Activated effector memory CD4-positive, alpha-beta T cell treated with Interleukin-2 at 50 U/mL for 16 hours (primary cell): Measurements from ENCODE around the gene CIITA.
"Not testable (repeated sequence)": the region's sequence is repeated elsewhere in the genome, so short reads cannot be mapped to it uniquely, and the experiment has no call there.

ENCODE experiments used
- DNase-seq: peaks from one replicate; pipeline ENCODE4 v3.0.0-alpha.2; 2020

The CIITA gene

GRCh38 chr16:10922328-10923145 is 45.5 kb downstream of the CIITA start:
- DNase-seq, result no peak

- DNase-seq, result no peak
Observed at GRCh38 chr16:10923146-10923649, 46.2 kb downstream of the CIITA start.

GRCh38 chr16:10923650-10924214 is 46.7 kb downstream of the CIITA start:
- no peak for DNase-seq

GRCh38 chr16:10925285-10925684 is 48.3 kb downstream of the CIITA start:
- not testable (repeated sequence) for DNase-seq

GRCh38 chr16:10926094-10926493 is 49.1 kb downstream of the CIITA start:
- no peak for DNase-seq

DNA sequence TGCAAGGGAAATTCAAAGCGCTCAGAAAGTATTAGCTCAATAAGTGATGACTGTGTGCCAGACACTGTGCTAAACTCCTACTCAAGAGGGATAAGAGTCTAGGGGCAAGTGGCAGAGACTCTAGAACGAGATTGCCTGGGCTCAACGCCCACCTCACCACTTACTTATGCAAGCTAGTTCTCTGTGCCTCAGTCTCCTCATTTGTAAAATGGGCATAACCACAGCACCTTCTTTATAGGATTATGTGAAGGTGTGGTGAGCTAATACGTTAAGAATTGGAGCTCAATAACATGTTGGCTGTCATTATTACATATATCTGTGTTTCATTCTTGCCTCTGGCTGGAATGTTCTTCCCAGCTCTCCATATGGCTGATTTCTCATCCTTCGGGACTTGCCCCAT is 49.9 kb downstream of the CIITA start:
- no peak for DNase-seq

DNA sequence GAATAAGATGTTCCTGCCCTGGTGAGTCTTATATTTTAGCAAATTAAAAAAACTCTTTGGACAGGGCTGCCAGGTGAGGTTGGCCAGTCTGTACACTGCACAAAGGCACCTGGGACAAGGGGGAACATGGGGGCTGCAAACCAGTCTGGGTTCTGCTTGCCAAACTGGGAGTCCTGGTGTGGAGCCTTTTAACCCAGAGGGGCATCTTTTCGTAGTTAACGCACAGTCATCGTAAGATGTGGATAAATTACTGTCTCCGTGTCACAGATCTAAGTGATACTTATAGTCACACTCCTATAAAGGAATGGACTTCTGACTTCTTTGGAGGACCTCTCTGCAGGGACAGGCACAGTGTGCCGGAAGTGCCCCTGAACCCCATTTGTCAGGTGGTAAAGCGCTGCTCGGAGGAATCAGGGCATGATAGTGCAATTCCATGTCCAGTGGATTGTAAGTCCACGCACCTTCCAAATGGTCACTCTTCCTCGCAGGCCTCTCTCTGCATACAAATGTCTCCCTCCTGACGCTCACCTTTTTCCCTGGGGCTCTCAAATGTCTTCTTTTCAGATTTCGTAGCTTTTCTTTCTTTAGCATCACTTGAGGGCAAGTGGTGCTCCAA is 50.6 kb downstream of the CIITA start:
- no peak for DNase-seq

GRCh38 chr16:10929097-10929496 is 52.1 kb downstream of the CIITA start:
- not testable (repeated sequence) for DNase-seq

- no peak for DNase-seq
Observed at GRCh38 chr16:10929853-10930754, 53.1 kb downstream of the CIITA start.

DNA sequence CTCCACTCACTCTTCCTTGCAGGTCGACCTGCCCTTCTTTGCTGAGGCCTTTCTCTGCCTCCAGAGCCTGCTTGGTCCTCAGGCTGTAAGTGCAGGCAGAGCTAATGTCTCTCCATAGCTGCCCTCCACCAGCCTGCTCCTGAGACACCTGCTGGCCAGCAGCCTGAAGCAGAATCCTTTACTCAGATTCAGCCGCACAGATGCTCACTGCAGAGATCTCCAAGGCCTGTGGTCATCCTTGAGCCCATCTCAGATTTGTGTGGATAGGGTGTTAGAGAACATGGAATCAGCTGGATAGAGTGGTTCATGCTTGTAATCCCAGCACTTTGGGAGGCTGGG is 53.7 kb downstream of the CIITA start:
- no peak for DNase-seq

DNA sequence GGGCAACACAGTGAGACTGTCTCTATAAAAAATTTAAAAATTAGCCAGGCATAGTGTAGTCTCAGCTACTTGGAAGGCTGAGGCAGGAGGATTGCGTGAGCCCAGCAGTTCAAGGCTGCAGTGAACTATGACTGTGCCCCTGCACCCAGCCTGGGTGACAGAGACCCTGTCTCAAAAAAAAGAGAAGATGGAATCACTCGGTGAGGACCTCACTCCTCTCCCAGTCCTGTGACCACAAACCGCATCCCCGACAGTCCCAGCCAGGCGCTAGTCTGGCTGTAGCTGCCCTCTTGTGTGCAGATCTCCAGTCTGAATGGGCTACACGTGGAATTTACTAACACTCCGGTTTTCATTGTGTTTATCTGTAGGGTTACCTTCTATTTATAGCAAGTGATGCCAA is 54.1 kb downstream of the CIITA start:
- DNase-seq, result no peak

- no peak for DNase-seq
Observed at GRCh38 chr16:10931977-10932632, 55.1 kb downstream of the CIITA start.

DNA sequence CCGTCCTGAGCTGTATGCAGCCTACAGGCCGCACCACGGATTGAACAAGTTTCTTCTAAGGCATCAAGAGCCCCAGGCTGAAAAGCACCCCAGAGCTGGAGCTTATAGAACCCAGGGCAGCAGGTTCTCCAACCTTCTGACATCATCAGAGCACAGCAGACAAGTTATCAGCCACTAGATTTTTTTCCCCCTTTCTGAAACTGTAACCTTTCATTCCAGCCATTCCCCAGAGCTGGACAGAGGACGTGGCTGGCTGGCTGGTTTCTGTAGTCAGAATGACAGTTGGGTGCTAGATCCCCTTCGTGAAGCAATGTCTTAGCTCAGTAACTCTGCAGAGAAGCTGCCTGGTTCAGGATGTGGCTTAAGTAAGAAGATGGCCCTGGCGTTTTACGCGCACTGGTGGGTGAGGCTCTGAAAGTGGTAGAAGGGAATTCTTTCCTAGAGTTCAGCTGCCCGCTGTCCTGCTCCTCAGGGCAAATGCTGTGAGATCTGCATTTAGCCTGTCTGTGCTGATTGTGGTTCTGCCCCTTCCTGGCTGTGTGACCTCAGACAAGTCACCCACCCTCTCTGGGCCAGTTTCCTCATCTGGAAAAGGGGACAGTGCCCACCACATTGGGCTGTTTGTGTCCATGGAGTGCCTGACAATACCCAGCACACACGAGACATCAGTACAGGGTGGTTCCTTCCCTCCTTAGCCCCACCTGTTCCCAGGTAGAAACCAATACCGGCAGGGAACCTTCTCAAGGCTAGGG is 56.1 kb downstream of the CIITA start:
- DNase-seq, result no peak

DNA sequence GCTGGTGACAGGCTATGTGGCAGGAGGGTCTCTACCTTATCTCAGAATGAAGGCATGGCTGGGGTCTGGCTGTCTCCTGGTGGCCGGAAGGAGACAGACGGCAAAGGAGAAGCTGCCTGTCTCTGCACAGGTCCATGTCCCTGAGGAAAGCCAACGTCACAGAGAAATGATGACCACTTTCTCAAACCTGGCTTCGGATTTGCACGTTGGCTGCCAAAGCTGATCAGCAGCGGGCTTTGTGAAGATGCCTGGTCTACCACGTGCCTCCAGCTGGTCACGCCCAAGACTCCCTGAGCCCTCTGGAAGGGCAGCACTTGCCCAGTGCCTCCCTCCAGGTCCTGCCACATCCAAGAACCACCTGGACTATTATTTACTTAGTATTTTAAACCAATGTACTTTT is 56.9 kb downstream of the CIITA start:
- no peak for DNase-seq

GRCh38 chr16:10934325-10935107 is 57.5 kb downstream of the CIITA start:
- DNase-seq, result no peak

DNA sequence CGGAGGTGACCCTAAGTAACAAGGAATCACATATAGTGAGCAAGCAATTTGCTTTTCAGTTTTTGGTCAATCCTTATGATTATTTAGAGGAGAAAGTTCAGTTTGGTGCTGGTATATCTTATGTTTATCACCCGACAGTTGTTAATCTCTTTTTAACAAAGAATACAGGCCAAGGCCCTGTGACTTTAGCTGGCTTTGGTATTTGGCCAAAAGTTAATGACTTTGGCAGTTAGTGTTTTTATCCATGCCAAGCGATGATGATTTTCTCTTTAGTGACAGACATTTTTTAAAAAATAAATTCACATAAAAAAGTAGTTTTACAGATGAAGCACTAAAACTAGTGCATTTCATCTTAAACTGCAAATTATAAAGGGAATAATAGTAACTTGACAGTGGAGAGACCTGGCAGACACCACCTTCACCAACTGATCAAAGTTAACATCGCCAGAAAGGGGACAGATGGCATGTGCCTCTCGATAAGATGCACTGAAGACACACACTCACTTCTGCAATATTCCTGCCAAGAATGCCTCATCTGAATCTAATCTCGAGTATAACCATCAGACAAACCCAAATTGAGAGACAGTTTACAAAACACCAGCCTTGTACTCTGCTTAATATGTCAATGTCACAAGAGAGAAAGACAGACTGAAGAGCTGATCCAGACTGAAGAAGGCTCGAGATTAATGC is 58.4 kb downstream of the CIITA start:
- DNase-seq, result no peak

GRCh38 chr16:10936272-10936984 is 59.4 kb downstream of the CIITA start:
- DNase-seq, result no peak

- DNase-seq, result no peak
Observed at GRCh38 chr16:10937068-10937859, 60.3 kb downstream of the CIITA start.

DNA sequence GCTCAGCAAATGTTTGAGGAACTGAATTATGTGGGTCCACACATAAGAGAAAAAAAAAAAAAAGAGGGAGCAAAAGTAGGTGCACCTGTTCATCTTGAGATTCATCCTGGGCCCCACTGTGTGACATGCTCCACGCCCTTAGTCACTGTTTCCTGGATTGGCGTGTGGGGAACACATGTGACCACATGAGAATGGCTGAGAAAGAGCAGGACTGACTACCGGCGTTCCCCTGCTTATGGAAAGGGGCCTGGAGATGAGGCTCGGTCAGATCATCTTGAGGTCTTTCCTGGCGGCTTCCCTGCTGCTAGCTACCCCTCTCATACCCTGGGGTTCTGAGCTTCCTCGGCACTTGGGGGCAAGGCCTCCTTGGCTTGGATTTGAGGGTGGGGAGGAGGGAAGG is 61.3 kb downstream of the CIITA start:
- DNase-seq, result no peak
